PC-9 (cell line): ENCODE data around the gene CDC37L1.

Source experiments
- CTCF ChIP-seq: fragments of 200-600 bp; sonication (generic); conservative IDR thresholded peaks from 2 replicates; pipeline ENCODE4 v1.6.1; 2017; ENCODE audit warnings: mixed run types, antibody characterized with exemption, mild to moderate bottlenecking, moderate library complexity
- EZH2 ChIP-seq: fragments of 200-600 bp; sonication (generic); IDR thresholded peaks from 2 replicates; pipeline ENCODE4 v1.8.0; 2017; ENCODE audit warnings: antibody characterized with exemption, low read depth

GRCh38 chr9:4678679-4679267 is 596 bp upstream of the CDC37L1 start:
- no peak for TF ChIP-seq CTCF
- TF ChIP-seq EZH2: no peak
